Fibroblast of lung (primary cell): ENCODE results near the gene ADGRF4.

Source experiments
- CTCF ChIP-seq, 2 donors: IDR thresholded peaks in 1 of 2; conservative IDR thresholded peaks in 1 of 2; 1 replicate in 1 of 2; 2 replicates in 1 of 2; pipeline ENCODE4 v1.5.1; 2011 to 2012; ENCODE audit warnings: low read length in 2 of 2, control low read depth in 1 of 2, inconsistent platforms in 1 of 2, low read depth in 1 of 2, mild to moderate bottlenecking in 1 of 2
- EZH2 ChIP-seq: IDR thresholded peaks from 2 replicates; pipeline ENCODE4 v1.5.1; 2012; ENCODE audit warnings: low read length, control low read depth, mild to moderate bottlenecking; ENCODE audit errors: missing control alignments

- TF ChIP-seq CTCF (conservative IDR thresholded peaks at IDR 0.05 in 1 of 2, IDR thresholded peaks at IDR 0.05 in 1 of 2; ENCODE audit: low read depth in 1 of 2, low read length in 2 of 2) = no peak
- TF ChIP-seq EZH2 = no peak
Observed at GRCh38 chr6:47741807-47742206, 43.4 kb downstream of the ADGRF4 start.
